Neural cell (in vitro differentiated cells): Measurements from ENCODE around the gene BLTP2. TPM values are rescaled to one million over a fixed set of nuclear protein-coding genes. Genes with fewer than 3 reads are reported as not detected.
A peak's percentile ranks its signal among the peaks of the same experiment; 100 is the strongest.

ENCODE experiments used
- H2AFZ ChIP-seq: fragments of 200-600, 300-800 bp; sonication (generic), shearing (Covaris generic); 2 replicates; pipeline ENCODE4 v1.6.0; 2014; ENCODE audit warnings: low read depth, mild to moderate bottlenecking, antibody characterized with exemption, low read length, moderate library complexity
- H3F3A ChIP-seq: fragments of 200-600 bp; shearing (Covaris generic); 2 replicates; pipeline ENCODE4 v1.6.1; 2016; ENCODE audit warnings: mild to moderate bottlenecking, moderate library complexity, mixed read lengths, antibody characterized with exemption, low read length; ENCODE audit not compliant: insufficient read depth, poor library complexity, severe bottlenecking
- H3K27ac ChIP-seq: fragments of 200-600, 300-800 bp; sonication (generic), shearing (Covaris generic); 2 replicates; pipeline ENCODE4 v1.5.1; 2014; ENCODE audit warnings: mild to moderate bottlenecking, low read length, moderate library complexity
- H3K27me3 ChIP-seq: fragments of 300-800, 200-600 bp; sonication (generic), shearing (Covaris generic); 2 replicates; pipeline ENCODE4 v1.6.0; 2014; ENCODE audit warnings: mild to moderate bottlenecking, low read depth, low read length, moderate library complexity; ENCODE audit not compliant: insufficient read depth
- H3K36me3 ChIP-seq: fragments of 300-800, 200-600 bp; sonication (generic), shearing (Covaris generic); 2 replicates; pipeline ENCODE4 v1.5.1; 2014; ENCODE audit warnings: mild to moderate bottlenecking, antibody characterized with exemption, low read length, moderate library complexity; ENCODE audit not compliant: insufficient read depth
- H3K4me2 ChIP-seq: fragments of 300-800, 200-600 bp; sonication (generic), shearing (Covaris generic); 2 replicates; pipeline ENCODE4 v1.6.0; 2014; ENCODE audit warnings: mild to moderate bottlenecking, low read length
- H3K4me3 ChIP-seq: fragments of 300-800, 200-600 bp; sonication (generic), shearing (Covaris generic); 2 replicates; pipeline ENCODE4 v1.5.1; 2014; ENCODE audit warnings: mild to moderate bottlenecking, low read length, moderate library complexity
- H3K79me2 ChIP-seq: fragments of 200-600 bp; shearing (Covaris generic); replicated peaks from 2 replicates; pipeline ENCODE4 v1.6.0; 2014; ENCODE audit warnings: mild to moderate bottlenecking, low read length, moderate library complexity; ENCODE audit not compliant: insufficient read depth
- H3K9ac ChIP-seq: fragments of 300-800, 200-600 bp; sonication (generic), shearing (Covaris generic); 2 replicates; pipeline ENCODE4 v1.6.1; 2016; ENCODE audit warnings: mild to moderate bottlenecking, low read length, mixed read lengths
- H3K9me2 ChIP-seq: fragments of 200-600 bp; shearing (Covaris generic); 2 replicates; pipeline ENCODE4 v1.6.1; 2016; ENCODE audit warnings: mild to moderate bottlenecking, low read length, mixed read lengths; ENCODE audit not compliant: insufficient read depth
- H3K9me3 ChIP-seq: fragments of 200-600, 300-800 bp; sonication (generic), shearing (Covaris generic); 2 replicates; pipeline ENCODE4 v1.6.1; 2016; ENCODE audit warnings: mild to moderate bottlenecking, mixed run types, low read length, moderate library complexity, mixed read lengths
- H4K20me1 ChIP-seq: fragments of 200-600 bp; shearing (Covaris generic); 2 replicates; pipeline ENCODE4 v1.6.1; 2016; ENCODE audit warnings: mild to moderate bottlenecking, mixed run types; ENCODE audit not compliant: insufficient read depth
- CTCF ChIP-seq: fragments of 450-650 bp; IDR thresholded peaks from 2 replicates; pipeline ENCODE4 v1.5.1; 2014; ENCODE audit warnings: antibody characterized with exemption, mild to moderate bottlenecking, moderate library complexity; ENCODE audit not compliant: poor library complexity, severe bottlenecking
- EP300 ChIP-seq: fragments of 450-650 bp; conservative IDR thresholded peaks from 2 replicates; pipeline ENCODE4 v1.6.1; 2014; ENCODE audit warnings: antibody characterized with exemption, mild to moderate bottlenecking, moderate library complexity; ENCODE audit not compliant: poor library complexity, severe bottlenecking
- EZH2 ChIP-seq: fragments of 200-600, 300-800 bp; shearing (Covaris generic), sonication (generic); IDR thresholded peaks from 2 replicates; pipeline ENCODE4 v1.6.1; 2014; ENCODE audit warnings: antibody characterized with exemption, low read length, borderline replicate concordance, mild to moderate bottlenecking; ENCODE audit not compliant: insufficient read depth, poor library complexity, severe bottlenecking
- MXI1 ChIP-seq: fragments of 450-650 bp; conservative IDR thresholded peaks from 2 replicates; pipeline ENCODE4 v1.6.1; 2014; ENCODE audit warnings: antibody characterized with exemption, mild to moderate bottlenecking; ENCODE audit not compliant: poor library complexity, severe bottlenecking
- POLR2AphosphoS5 ChIP-seq: IDR thresholded peaks from 2 replicates; pipeline ENCODE4 v1.6.1; 2012
- RAD21 ChIP-seq: fragments of 450-650 bp; conservative IDR thresholded peaks from 2 replicates; pipeline ENCODE4 v1.6.1; 2014; ENCODE audit warnings: antibody characterized with exemption, mild to moderate bottlenecking, moderate library complexity
- REST ChIP-seq: IDR thresholded peaks from 2 replicates; pipeline ENCODE4 v1.6.1; 2012; ENCODE audit warnings: borderline replicate concordance
- SMC3 ChIP-seq: fragments of 450-650 bp; conservative IDR thresholded peaks from 2 replicates; pipeline ENCODE4 v1.6.1; 2014; ENCODE audit warnings: antibody characterized with exemption, mild to moderate bottlenecking, moderate library complexity; ENCODE audit not compliant: poor library complexity
- TAF1 ChIP-seq: IDR thresholded peaks from 2 replicates; pipeline ENCODE4 v1.6.1; 2012; ENCODE audit warnings: low read depth
- polyA plus RNA-seq: library from polyadenylated mRNA; depleted of rRNA; stranded (reverse); fragments of >200 nt; gene quantifications from 2 replicates; pipeline ENCODE4 v1.2.3, GENCODE V29; 2014

Gene BLTP2
- polyA plus RNA-seq, 1 donor from 2014 or later = 54.4 TPM

- Histone ChIP-seq H3K27me3 (no peaks in the 10 kb centered on the region), H3K9ac (no peak overlapping the region), H3K4me2 (no peak overlapping the region), H3K4me3 (no peak overlapping the region), H2AFZ (no peak overlapping the region), H3K27ac (no peak overlapping the region), H3K36me3 (no peaks in the 10 kb centered on the region), H3K79me2 (peaks cover 21% of the 10 kb centered on the region), H3K9me2 (no peaks in the 10 kb centered on the region), H3F3A (peaks cover 4% of the 10 kb centered on the region), H4K20me1 (no peaks in the 10 kb centered on the region), H3K9me3 (no peaks in the 10 kb centered on the region)
- no peak for TF ChIP-seq EP300
- TF ChIP-seq CTCF = no peak
- no peak for TF ChIP-seq REST
These were observed 1.2 kb upstream of the BLTP2 start for GRCh38 chr17:28646039-28646754.

GRCh38 chr17:28645576-28645939, 600 bp upstream of the BLTP2 start:
- Histone ChIP-seq H4K20me1 (no peaks in the 10 kb centered on the region), H2AFZ (peak overlapping the region; percentile 10), H3K27ac (peak overlapping the region; percentile 90), H3K9me3 (no peaks in the 10 kb centered on the region), H3K9ac (peak overlapping the region; percentile 85), H3F3A (peaks cover 4% of the 10 kb centered on the region), H3K9me2 (no peaks in the 10 kb centered on the region), H3K36me3 (no peaks in the 10 kb centered on the region), H3K4me3 (peak overlapping the region; percentile 78), H3K79me2 (peaks cover 21% of the 10 kb centered on the region), H3K27me3 (no peaks in the 10 kb centered on the region), H3K4me2 (peak overlapping the region; percentile 71)
- TF ChIP-seq TAF1 (no peak), CTCF (no peak), EZH2 (no peak), REST (no peak), EP300 (no peak), RAD21 (no peak), SMC3 (no peak), POLR2AphosphoS5 (no peak), MXI1 (no peak)
